HG03097 (cell line): ENCODE results near the gene NSRP1.
"Not testable (repeated sequence)": the region's sequence is repeated elsewhere in the genome, so short reads cannot be mapped to it uniquely, and the experiment has no call there.

ENCODE experiments used
- ATAC-seq: cut with Tn5 transposase; IDR thresholded peaks from one replicate; pipeline ENCODE4 v1.9.1; 2021; ENCODE audit not compliant: unreplicated experiment, low FRiP score

Gene NSRP1

GRCh38 chr17:30117675-30118081 lies 1.1 kb downstream of the NSRP1 start:
- no peak for ATAC-seq

- not testable (repeated sequence) for ATAC-seq
Observed at GRCh38 chr17:30118635-30119034, 2.0 kb downstream of the NSRP1 start.

GRCh38 chr17:30124273-30124796 lies 7.7 kb downstream of the NSRP1 start:
- no peak for ATAC-seq

GRCh38 chr17:30130121-30130520 lies 13.5 kb downstream of the NSRP1 start:
- no peak for ATAC-seq

GRCh38 chr17:30132615-30133014 lies 16.0 kb downstream of the NSRP1 start:
- ATAC-seq, result no peak

GRCh38 chr17:30133197-30133596 lies 16.6 kb downstream of the NSRP1 start:
- ATAC-seq, result no peak

GRCh38 chr17:30134551-30134950 lies 17.9 kb downstream of the NSRP1 start:
- no peak for ATAC-seq

- no peak for ATAC-seq
Observed at GRCh38 chr17:30137158-30137557, 20.5 kb downstream of the NSRP1 start.

- ATAC-seq, result not testable (repeated sequence)
Observed at GRCh38 chr17:30147860-30148259, 31.2 kb downstream of the NSRP1 start.

GRCh38 chr17:30148376-30148775 lies 31.8 kb downstream of the NSRP1 start:
- no peak for ATAC-seq

- ATAC-seq, result no peak
Observed at GRCh38 chr17:30151471-30151870, 34.9 kb downstream of the NSRP1 start.

- no peak for ATAC-seq
Observed at GRCh38 chr17:30153463-30153862, 36.8 kb downstream of the NSRP1 start.

GRCh38 chr17:30155389-30155788 lies 38.8 kb downstream of the NSRP1 start:
- ATAC-seq, result no peak

- ATAC-seq, result no peak
Observed at GRCh38 chr17:30158896-30159625, 42.4 kb downstream of the NSRP1 start.

GRCh38 chr17:30160419-30161172 lies 44.0 kb downstream of the NSRP1 start:
- no peak for ATAC-seq

GRCh38 chr17:30161601-30162000 lies 45.0 kb downstream of the NSRP1 start:
- no peak for ATAC-seq

- no peak for ATAC-seq
Observed at GRCh38 chr17:30164531-30164930, 47.9 kb downstream of the NSRP1 start.

GRCh38 chr17:30165147-30165546 lies 48.5 kb downstream of the NSRP1 start:
- ATAC-seq, result no peak

- ATAC-seq, result no peak
Observed at GRCh38 chr17:30165960-30166359, 49.3 kb downstream of the NSRP1 start.

GRCh38 chr17:30170415-30170987 lies 53.9 kb downstream of the NSRP1 start:
- ATAC-seq, result no peak

GRCh38 chr17:30172560-30172959 lies 55.9 kb downstream of the NSRP1 start:
- ATAC-seq, result no peak
